T-cell (primary cell): ENCODE results near the gene S100A4. TPM values are rescaled to one million over a fixed set of nuclear protein-coding genes. Genes with fewer than 3 reads are reported as not detected.

Experiments
- ATAC-seq, 4 experiments: fragments of 200-7000 bp in 3 of 4; fragments of 150-1000 bp in 1 of 4; cut with Tn5 transposase; replicated peaks in 1 of 4; 1 replicate in 3 of 4; 2 replicates in 1 of 4; pipeline ENCODE4 v1.10.0; 2021; ENCODE audit warnings: moderate library complexity in 3 of 4, mild to moderate bottlenecking in 2 of 4, moderate number of reproducible peaks in 1 of 4
- CTCF ChIA-PET, 2 donors: fragments of 300-600 bp; sonication (Branson Sonifier 250); formaldehyde crosslinking; loops; one replicate each; lab custom pipeline; 2022; ENCODE audit warnings: antibody characterized with exemption in 2 of 2; lab: Charles Lee
- POLR2A ChIA-PET, 2 donors: fragments of 300-600 bp; sonication (Branson Sonifier 250); formaldehyde crosslinking; loops; one replicate each; lab custom pipeline; 2022; ENCODE audit warnings: antibody characterized with exemption in 2 of 2; lab: Charles Lee
- DNase-seq, 35 experiments: peaks; one replicate each; pipeline versions ENCODE4 v3.0.0 to v3.0.0-alpha.2; 2013 to 2023
- H3K27ac ChIP-seq: one replicate; pipeline ENCODE4 v1.5.1; 2013; ENCODE audit warnings: low read length
- H3K27me3 ChIP-seq, 2 experiments: replicated peaks in 1 of 2; 1 replicate in 1 of 2; 2 replicates in 1 of 2; pipeline versions ENCODE4 v1.6.1 to v1.7.0; 2013; ENCODE audit warnings: low read length in 1 of 2, mixed read lengths in 1 of 2; ENCODE audit not compliant: control insufficient read depth in 2 of 2, insufficient read depth in 2 of 2; ENCODE audit errors: extremely low read depth in 1 of 2
- H3K36me3 ChIP-seq, 2 donors: 1 replicate in 1 of 2; 2 replicates in 1 of 2; pipeline versions ENCODE4 v1.6.1 to v1.7.0; 2013; ENCODE audit warnings: low read length in 1 of 2; ENCODE audit not compliant: control insufficient read depth in 2 of 2, insufficient read depth in 1 of 2; ENCODE audit errors: extremely low read depth in 1 of 2
- H3K4me1 ChIP-seq, 2 experiments: 1 replicate in 1 of 2; 2 replicates in 1 of 2; pipeline versions ENCODE4 v1.6.1 to v1.7.0; 2013; ENCODE audit warnings: low read length in 2 of 2, mixed read lengths in 1 of 2; ENCODE audit not compliant: insufficient read depth in 2 of 2, control insufficient read depth in 1 of 2; ENCODE audit errors: extremely low read depth in 1 of 2
- H3K4me3 ChIP-seq, 2 donors: 1 replicate in 1 of 2; 2 replicates in 1 of 2; pipeline versions ENCODE4 v1.5.1 to v1.7.0; 2013; ENCODE audit warnings: mild to moderate bottlenecking in 2 of 2, low read length in 1 of 2, moderate library complexity in 1 of 2; ENCODE audit not compliant: control insufficient read depth in 1 of 2; ENCODE audit errors: extremely low read depth in 1 of 2
- H3K9me3 ChIP-seq: 2 replicates; pipeline ENCODE4 v1.7.0; 2013
- H3K27ac Mint-ChIP-seq, 2 donors: one replicate each; pipeline ENCODE4 v1.8.0; 2020 to 2021; ENCODE audit warnings: mild to moderate bottlenecking in 2 of 2, mixed read lengths in 2 of 2
- H3K27me3 Mint-ChIP-seq, 2 donors: one replicate each; pipeline ENCODE4 v1.8.0; 2021 to 2022; ENCODE audit warnings: mixed read lengths in 2 of 2
- H3K36me3 Mint-ChIP-seq: one replicate; pipeline ENCODE4 v1.8.0; 2021; ENCODE audit warnings: mixed read lengths
- H3K4me1 Mint-ChIP-seq, 3 donors: one replicate each; pipeline ENCODE4 v1.8.0; 2020 to 2022; ENCODE audit warnings: mixed read lengths in 3 of 3, mild to moderate bottlenecking in 1 of 3
- H3K4me3 Mint-ChIP-seq, 3 donors: one replicate each; pipeline ENCODE4 v1.8.0; 2020 to 2022; ENCODE audit warnings: mild to moderate bottlenecking in 3 of 3, mixed read lengths in 3 of 3, moderate library complexity in 3 of 3
- H3K9me3 Mint-ChIP-seq, 3 donors: one replicate each; pipeline ENCODE4 v1.8.0; 2020 to 2022; ENCODE audit warnings: mixed read lengths in 3 of 3
- WGBS: methylation state at CpG from one replicate; pipeline ENCODE4 v1.1.5; 2013; ENCODE audit warnings: missing lambda C conversion rate; ENCODE audit not compliant: insufficient coverage; 5-methylcytosine and 5-hydroxymethylcytosine counted together
- total RNA-seq, 35 experiments: library from RNA in 6 of 35; stranded (reverse) in 6 of 35; fragments of 120-200 nt in 1 of 35; gene quantifications; one replicate each; pipeline versions ENCODE4 v1.2.1 to v1.2.4 and lab custom pipeline; 2013 to 2026

The S100A4 gene
- total RNA-seq, 5 donors from 2014 or later (not counting 1 experiment from before 2014, with no cell fraction given) = 297 to 698 (median 384) TPM

GRCh38 chr1:153538315-153538821 lies 7.2 kb downstream of the S100A4 start:
- peaks cover 73 to 88% (median 83%) of the 10 kb centered on the region in 3 donors for H3K4me1 Mint-ChIP-seq
- no peaks in the 10 kb centered on the region for H3K27me3 ChIP-seq
- no peaks in the 10 kb centered on the region for H3K9me3 Mint-ChIP-seq
- POLR2A ChIA-PET = no interaction called here
- H3K36me3 ChIP-seq = peaks cover 3 to 21% of the 10 kb centered on the region in 2 donors
- 87% methylated on average over 4 of the region's 6 CpGs for WGBS
- H3K27me3 Mint-ChIP-seq = no peaks in the 10 kb centered on the region
- CTCF ChIA-PET = interaction anchor here in 1 of 2 donors (0.7 kb wide), 1 partner anchor 279 kb away, joined by 3 read pairs; no protein-coding TSS in a partner anchor
- H3K4me3 Mint-ChIP-seq = no peak overlapping the region
- peaks cover 25% of the 10 kb centered on the region for H3K36me3 Mint-ChIP-seq
- H3K27ac ChIP-seq = no peak overlapping the region
- H3K9me3 ChIP-seq = no peaks in the 10 kb centered on the region
- DNase-seq (no peak), ATAC-seq (no peak)
- H3K4me3 ChIP-seq = no peak overlapping the region
- peaks cover 54 to 78% of the 10 kb centered on the region in 2 experiments for H3K4me1 ChIP-seq
- peak overlapping the region; percentile 99 for H3K27ac Mint-ChIP-seq

GRCh38 chr1:153537376-153537730 lies 8.3 kb downstream of the S100A4 start:
- H3K4me3 ChIP-seq = no peak overlapping the region
- DNase-seq (no peak), ATAC-seq (no peak)
- Mint-ChIP-seq H3K36me3 (peaks cover 17% of the 10 kb centered on the region), H3K27ac (peak overlapping the region; percentile 99), H3K4me3 (peak overlapping the region in 2 of 3 donors; percentile 49 to 94), H3K27me3 (no peaks in the 10 kb centered on the region), H3K4me1 (peaks cover 73 to 88% (median 83%) of the 10 kb centered on the region in 3 donors), H3K9me3 (no peaks in the 10 kb centered on the region)
- no peaks in the 10 kb centered on the region for H3K9me3 ChIP-seq
- WGBS = 94% methylated on average over 2 of the region's 6 CpGs
- H3K27me3 ChIP-seq = no peaks in the 10 kb centered on the region
- peaks cover 3 to 14% of the 10 kb centered on the region in 2 donors for H3K36me3 ChIP-seq
- no peak overlapping the region for H3K27ac ChIP-seq
- peaks cover 48 to 78% of the 10 kb centered on the region in 2 experiments for H3K4me1 ChIP-seq
- POLR2A ChIA-PET = interaction anchor here in 1 of 2 donors (2.8 kb wide), 1 partner anchor 8 kb away, joined by 14 read pairs; the partner anchor contains the start of gene S100A4
- CTCF ChIA-PET = interaction anchor here in 1 of 2 donors (0.6 kb wide), 1 partner anchor 83 kb away, joined by 6 read pairs; no protein-coding TSS in a partner anchor

GRCh38 chr1:153536671-153537375 lies 8.8 kb downstream of the S100A4 start:
- no peak for DNase-seq
- H3K4me1 Mint-ChIP-seq = peaks cover 73 to 88% (median 82%) of the 10 kb centered on the region in 3 donors
- POLR2A ChIA-PET = interaction anchor here in 1 of 2 donors (2.8 kb wide), 1 partner anchor 8 kb away, joined by 14 read pairs; the partner anchor contains the start of gene S100A4
- Histone ChIP-seq H3K9me3 (no peaks in the 10 kb centered on the region), H3K27me3 (no peaks in the 10 kb centered on the region), H3K36me3 (peaks cover 3 to 14% of the 10 kb centered on the region in 2 donors), H3K4me3 (peak overlapping the region; percentile 73 to 94), H3K4me1 (peaks cover 48 to 78% of the 10 kb centered on the region in 2 experiments), H3K27ac (peak overlapping the region; percentile 96)
- no peaks in the 10 kb centered on the region for H3K27me3 Mint-ChIP-seq
- ATAC-seq = no peak
- 95% methylated on average over 7 of the region's 9 CpGs for WGBS
- H3K27ac Mint-ChIP-seq = peak overlapping the region; percentile 99
- CTCF ChIA-PET = interaction anchor here (0.6 to 2.7 kb wide), 2 partner anchors 9 to 84 kb away, joined by 6 to 28 read pairs; partner anchors contain the start of gene S100A4 (in 1 of the 2)
- peak overlapping the region; percentile 90 to 94 (median 94) for H3K4me3 Mint-ChIP-seq
- H3K9me3 Mint-ChIP-seq = no peaks in the 10 kb centered on the region
- peaks cover 17% of the 10 kb centered on the region for H3K36me3 Mint-ChIP-seq

- 0% methylated on average over 28 of the region's 38 CpGs for WGBS
- Mint-ChIP-seq H3K36me3 (peaks cover 17% of the 10 kb centered on the region), H3K9me3 (no peaks in the 10 kb centered on the region), H3K27me3 (no peaks in the 10 kb centered on the region), H3K4me1 (peaks cover 73 to 88% (median 82%) of the 10 kb centered on the region in 3 donors), H3K27ac (peak overlapping the region; percentile 99), H3K4me3 (peak overlapping the region; percentile 90 to 94 (median 94))
- Histone ChIP-seq H3K27ac (peak overlapping the region; percentile 96), H3K4me1 (peaks cover 46 to 76% of the 10 kb centered on the region in 2 experiments), H3K27me3 (no peaks in the 10 kb centered on the region), H3K4me3 (peak overlapping the region; percentile 86 to 94), H3K9me3 (no peaks in the 10 kb centered on the region), H3K36me3 (peaks cover 3 to 14% of the 10 kb centered on the region in 2 donors)
- ChIA-PET CTCF (interaction anchor here (0.5 to 2.7 kb wide), 6 partner anchors 10 to 1255 kb away, joined by 3 to 28 read pairs (median 5); partner anchors contain the start of gene S100A4 (in 1 of the 2)), POLR2A (interaction anchor here (0.5 to 2.8 kb wide), 4 partner anchors 9 to 136 kb away, joined by 3 to 14 read pairs (median 7); partner anchors contain the start of genes S100A2 (in 1 of the 2) and S100A4 (in 1 of the 2))
- ATAC-seq = peak; percentile 74 to 86 (median 78)
- peak; percentile 68 to 90 (median 83) for DNase-seq
These were observed 9.5 kb downstream of the S100A4 start for GRCh38 chr1:153536012-153536670.

DNA sequence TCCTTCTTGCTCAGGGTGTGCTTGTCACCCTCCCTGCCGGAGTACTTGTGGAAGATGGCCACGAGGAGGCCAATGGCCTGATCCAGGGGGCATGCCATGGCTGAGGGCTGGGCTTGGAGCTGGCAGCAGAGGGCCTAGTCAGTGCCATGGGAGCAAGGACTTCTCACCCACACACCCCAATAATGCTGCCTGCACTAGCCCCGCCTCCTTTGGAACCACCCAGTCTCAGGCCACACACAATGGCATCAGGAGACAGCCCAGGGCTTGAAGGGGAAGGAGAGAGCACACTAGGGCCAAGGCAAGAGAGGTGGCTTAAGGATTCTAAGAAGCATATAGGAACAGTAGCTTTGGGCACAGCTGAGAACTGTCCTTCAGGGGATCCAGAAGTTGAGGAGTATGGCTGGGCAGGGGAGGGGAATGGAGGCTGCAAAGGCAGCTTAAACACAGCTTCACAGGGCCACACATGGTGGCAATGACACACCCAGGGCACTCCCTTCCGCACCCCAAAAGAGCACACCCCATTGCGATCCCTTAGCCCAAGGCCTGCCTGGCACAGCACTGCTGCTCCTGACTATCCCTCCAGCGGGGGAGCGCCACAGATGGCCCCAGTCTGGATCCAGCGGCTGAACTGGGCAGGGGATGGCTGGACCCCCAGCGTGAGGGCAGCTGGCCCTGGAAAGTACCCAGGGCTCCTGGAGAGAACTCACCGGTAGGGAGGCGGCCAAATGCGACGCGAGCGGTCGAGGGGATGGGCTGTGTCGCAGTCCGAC lies 10.2 kb downstream of the S100A4 start, which contains the start of gene S100A6:
Gene S100A6, minus strand, starts transcription at position 750 of the 770 bp plus-strand sequence. Its CDS starts 652 bp downstream, at position 98.
- Mint-ChIP-seq H3K36me3 (peaks cover 17% of the 10 kb centered on the region), H3K9me3 (no peaks in the 10 kb centered on the region), H3K4me1 (peaks cover 69 to 86% (median 81%) of the 10 kb centered on the region in 3 donors), H3K27me3 (no peaks in the 10 kb centered on the region), H3K4me3 (peak within 1 kb of the TSS; percentile 90 to 94 (median 94)), H3K27ac (peak within 1 kb of the TSS; percentile 99)
- DNase-seq (peak in 31 of 35 experiments; percentile 8 to 62 (median 27)), ATAC-seq (peak; percentile 54 to 70 (median 66))
- peak within 1 kb of the TSS; percentile 86 to 94 for H3K4me3 ChIP-seq
- 8% methylated on average over 16 of the region's 18 CpGs for WGBS
- POLR2A ChIA-PET = interaction anchor here (0.5 to 2.8 kb wide), 5 partner anchors 10 to 836 kb away, joined by 3 to 14 read pairs (median 6); partner anchors contain the start of genes S100A2 (in 1 of the 2) and S100A4 (in 1 of the 2)
- H3K4me1 ChIP-seq = peaks cover 39 to 69% of the 10 kb centered on the region in 2 experiments
- CTCF ChIA-PET = interaction anchor here (0.5 to 2.7 kb wide), 8 partner anchors 9 to 1256 kb away, joined by 3 to 28 read pairs (median 5); partner anchors contain the start of gene S100A4 (in 1 of the 2)
- H3K27ac ChIP-seq = peak within 1 kb of the TSS; percentile 96
- peaks cover 3 to 14% of the 10 kb centered on the region in 2 donors for H3K36me3 ChIP-seq
- no peaks in the 10 kb centered on the region for H3K27me3 ChIP-seq
- H3K9me3 ChIP-seq = no peaks in the 10 kb centered on the region
